MM.1S (cell line): ENCODE data around the gene CFH.
"Not testable (repeated sequence)": the region's sequence is repeated elsewhere in the genome, so short reads cannot be mapped to it uniquely, and the experiment has no call there.

Experiments
- DNase-seq: peaks from one replicate; pipeline ENCODE4 v3.0.0-alpha.2; 2015
- H2AFZ ChIP-seq: fragments of 300-600 bp; sonication (generic); 2 replicates; pipeline ENCODE4 v1.6.0; 2016; ENCODE audit warnings: antibody characterized with exemption, low read length
- H3F3A ChIP-seq: fragments of 300-600 bp; sonication (generic); 2 replicates; pipeline ENCODE4 v1.6.1; 2016; ENCODE audit warnings: mild to moderate bottlenecking, antibody characterized with exemption, low read length, moderate library complexity, mixed read lengths; ENCODE audit not compliant: insufficient read depth
- H3K27ac ChIP-seq: fragments of 300-600 bp; sonication (generic); 2 replicates; pipeline ENCODE4 v1.5.1; 2016; ENCODE audit warnings: mild to moderate bottlenecking, low read length
- H3K27me3 ChIP-seq: fragments of 300-600 bp; sonication (generic); replicated peaks from 2 replicates; pipeline ENCODE4 v1.6.0; 2016; ENCODE audit warnings: low read length; ENCODE audit not compliant: insufficient read depth
- H3K36me3 ChIP-seq: fragments of 300-600 bp; sonication (generic); replicated peaks from 2 replicates; pipeline ENCODE4 v1.6.1; 2016; ENCODE audit warnings: mild to moderate bottlenecking, low read length, mixed read lengths; ENCODE audit not compliant: insufficient read depth
- H3K4me1 ChIP-seq: fragments of 300-600 bp; sonication (generic); 2 replicates; pipeline ENCODE4 v1.6.1; 2016; ENCODE audit warnings: low read length, mixed read lengths
- H3K4me2 ChIP-seq: fragments of 300-600 bp; sonication (generic); 2 replicates; pipeline ENCODE4 v1.6.0; 2016; ENCODE audit warnings: low read depth, low read length
- H3K4me3 ChIP-seq: fragments of 300-600 bp; sonication (generic); 2 replicates; pipeline ENCODE4 v1.5.1; 2016; ENCODE audit warnings: low read length, mixed read lengths
- H3K79me2 ChIP-seq: fragments of 300-600 bp; sonication (generic); 2 replicates; pipeline ENCODE4 v1.6.1; 2016; ENCODE audit warnings: mixed run types, low read length, mixed read lengths
- H3K9ac ChIP-seq: fragments of 300-600 bp; sonication (generic); 2 replicates; pipeline ENCODE4 v1.6.1; 2016; ENCODE audit warnings: low read length, mixed read lengths
- H3K9me2 ChIP-seq: fragments of 300-600 bp; sonication (generic); replicated peaks from 2 replicates; pipeline ENCODE4 v1.6.1; 2016; ENCODE audit warnings: mild to moderate bottlenecking, low read length, mixed read lengths; ENCODE audit not compliant: insufficient read depth
- H3K9me3 ChIP-seq: fragments of 300-600 bp; sonication (generic); replicated peaks from 2 replicates; pipeline ENCODE4 v1.6.1; 2016; ENCODE audit warnings: mild to moderate bottlenecking, low read length, mixed read lengths; ENCODE audit not compliant: insufficient read depth
- H4K20me1 ChIP-seq: fragments of 300-600 bp; sonication (generic); 2 replicates; pipeline ENCODE4 v1.6.1; 2016; ENCODE audit warnings: mild to moderate bottlenecking, low read length, moderate library complexity, mixed read lengths; ENCODE audit not compliant: insufficient read depth
- CTCF ChIP-seq: fragments of 300-600 bp; sonication (generic); IDR thresholded peaks from 2 replicates; pipeline ENCODE4 v1.5.1; 2016; ENCODE audit warnings: antibody characterized with exemption, low read length, mixed read lengths
- EZH2 ChIP-seq: fragments of 300-600 bp; sonication (generic); optimal IDR thresholded peaks from 2 replicates; pipeline ENCODE3; 2017; ENCODE audit warnings: low read depth, mild to moderate bottlenecking, antibody characterized with exemption, low read length, mixed read lengths
- EZH2phosphoT487 ChIP-seq: fragments of 300-600 bp; sonication (generic); IDR thresholded peaks from 2 replicates; pipeline ENCODE4 v1.6.1; 2018; ENCODE audit warnings: antibody characterized with exemption, low read length

Gene CFH

DNA sequence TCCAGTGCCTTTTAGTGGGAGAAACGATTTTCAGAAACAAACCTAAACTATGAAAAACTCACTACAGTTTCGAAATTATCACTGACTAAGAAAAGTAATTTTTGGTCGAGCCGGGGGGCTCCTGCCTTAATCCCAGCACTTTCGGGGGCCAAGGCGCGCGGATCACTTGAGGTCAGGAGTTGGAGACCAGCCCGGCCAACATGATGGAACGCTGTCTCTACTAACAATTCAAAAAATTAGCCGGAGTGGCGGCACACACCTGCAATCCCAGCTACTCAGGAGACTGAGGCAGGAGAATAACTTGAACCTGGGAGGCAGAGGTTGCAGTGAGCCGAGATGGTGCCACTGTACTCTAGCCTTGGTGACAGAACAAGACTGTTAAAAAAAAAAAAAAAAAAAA is 125.8 kb downstream of the CFH start:
- Histone ChIP-seq H3K4me1 (no peaks in the 10 kb centered on the region), H3K9ac (no peak overlapping the region), H3K9me2 (no peaks in the 10 kb centered on the region), H3K27ac (no peak overlapping the region), H3K79me2 (no peaks in the 10 kb centered on the region), H3K9me3 (no peaks in the 10 kb centered on the region), H3F3A (no peaks in the 10 kb centered on the region), H4K20me1 (no peaks in the 10 kb centered on the region), H3K4me3 (no peak overlapping the region), H2AFZ (no peak overlapping the region), H3K27me3 (no peaks in the 10 kb centered on the region), H3K36me3 (no peaks in the 10 kb centered on the region), H3K4me2 (no peak overlapping the region)
- TF ChIP-seq EZH2 = no peak
- no peak for TF ChIP-seq EZH2phosphoT487
- TF ChIP-seq CTCF = no peak
- no peak for DNase-seq

DNA sequence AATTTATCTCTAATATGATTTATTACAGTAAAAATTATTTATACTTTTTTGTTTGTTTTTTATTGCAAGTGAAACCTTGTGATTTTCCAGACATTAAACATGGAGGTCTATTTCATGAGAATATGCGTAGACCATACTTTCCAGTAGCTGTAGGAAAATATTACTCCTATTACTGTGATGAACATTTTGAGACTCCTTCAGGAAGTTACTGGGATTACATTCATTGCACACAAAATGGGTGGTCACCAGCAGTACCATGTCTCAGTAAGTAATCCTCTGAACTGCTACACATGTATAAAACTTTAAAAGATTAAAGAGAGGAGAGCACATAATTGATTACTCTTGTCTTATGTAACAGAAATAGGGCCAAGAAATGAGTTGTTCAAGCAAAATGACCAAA is 127.2 kb downstream of the CFH start:
- TF ChIP-seq CTCF = no peak
- TF ChIP-seq EZH2phosphoT487 = no peak
- TF ChIP-seq EZH2 = no peak
- Histone ChIP-seq H3F3A (no peaks in the 10 kb centered on the region), H3K9me2 (no peaks in the 10 kb centered on the region), H3K4me1 (no peaks in the 10 kb centered on the region), H2AFZ (no peak overlapping the region), H3K9ac (no peak overlapping the region), H3K27ac (no peak overlapping the region), H3K9me3 (no peaks in the 10 kb centered on the region), H3K27me3 (no peaks in the 10 kb centered on the region), H4K20me1 (no peaks in the 10 kb centered on the region), H3K79me2 (no peaks in the 10 kb centered on the region), H3K4me3 (no peak overlapping the region), H3K36me3 (no peaks in the 10 kb centered on the region), H3K4me2 (no peak overlapping the region)
- no peak for DNase-seq

GRCh38 chr1:196791252-196791651 is 139.4 kb downstream of the CFH start:
- not testable (repeated sequence) for H3K9ac ChIP-seq, H4K20me1 ChIP-seq, H3K9me3 ChIP-seq, H3F3A ChIP-seq, H3K36me3 ChIP-seq, DNase-seq, H3K4me3 ChIP-seq, H3K9me2 ChIP-seq, H2AFZ ChIP-seq, H3K27ac ChIP-seq, H3K27me3 ChIP-seq, H3K4me2 ChIP-seq, H3K79me2 ChIP-seq, H3K4me1 ChIP-seq

GRCh38 chr1:196794103-196794502 is 142.3 kb downstream of the CFH start:
- H3K27me3 ChIP-seq, H3K9ac ChIP-seq, H3K4me3 ChIP-seq, H3K27ac ChIP-seq, H3K9me2 ChIP-seq, H3K9me3 ChIP-seq, H3K4me2 ChIP-seq, H2AFZ ChIP-seq, H3F3A ChIP-seq, H3K36me3 ChIP-seq, H3K79me2 ChIP-seq, H3K4me1 ChIP-seq, DNase-seq, H4K20me1 ChIP-seq: not testable (repeated sequence)
